ENCODE data around the gene CDHR5.
"Not testable (repeated sequence)": the region's sequence is repeated elsewhere in the genome, so short reads cannot be mapped to it uniquely, and the experiment has no call there.

Gene CDHR5

GRCh38 chr11:655036-655726 lies 30.4 kb upstream of the CDHR5 start:
- Histone ChIP-seq H3K4me2 (ENCODE audit: low read depth, low read length, poor library complexity, severe bottlenecking) (no peak overlapping the region), H3F3A (ENCODE audit: insufficient read depth) (no peaks in the 10 kb centered on the region), H3K36me3 (ENCODE audit: low read length) (no peaks in the 10 kb centered on the region), H4K20me1 (ENCODE audit: low read depth, low read length) (no peaks in the 10 kb centered on the region), H3K27me3 (ENCODE audit: low read length) (no peaks in the 10 kb centered on the region), H3K9ac (ENCODE audit: low read length) (no peak overlapping the region), H3K9me3 (ENCODE audit: insufficient read depth, low read length) (no peaks in the 10 kb centered on the region), H3K27ac (ENCODE audit: low read depth, low read length) (no peak overlapping the region), H2AFZ (ENCODE audit: low read depth, low read length, severe bottlenecking) (no peak overlapping the region), H3K9me2 (replicated peaks; ENCODE audit: insufficient read depth, low read length) (no peaks in the 10 kb centered on the region), H3K79me2 (ENCODE audit: insufficient read depth, low read length) (no peaks in the 10 kb centered on the region), H3K4me3 (ENCODE audit: insufficient read depth, low read length, poor library complexity, severe bottlenecking) (no peak overlapping the region)
- TF ChIP-seq CTCF (IDR thresholded peaks at IDR 0.05; ENCODE audit: insufficient read depth, low read length, poor library complexity, severe bottlenecking) (no peak), EZH2phosphoT487 (conservative IDR thresholded peaks at IDR 0.05; ENCODE audit: low read length) (no peak)

GRCh38 chr11:654444-654843 lies 29.7 kb upstream of the CDHR5 start:
- not testable (repeated sequence) for H3K79me2 ChIP-seq (ENCODE audit: insufficient read depth, low read length); H3K4me2 ChIP-seq (ENCODE audit: low read depth, low read length, poor library complexity, severe bottlenecking); H3K9me3 ChIP-seq (ENCODE audit: insufficient read depth, low read length); H3K9me2 ChIP-seq (replicated peaks; ENCODE audit: insufficient read depth, low read length); H2AFZ ChIP-seq (ENCODE audit: low read depth, low read length, severe bottlenecking); H4K20me1 ChIP-seq (ENCODE audit: low read depth, low read length); H3K9ac ChIP-seq (ENCODE audit: low read length); H3F3A ChIP-seq (ENCODE audit: insufficient read depth); H3K27me3 ChIP-seq (ENCODE audit: low read length); H3K4me3 ChIP-seq (ENCODE audit: insufficient read depth, low read length, poor library complexity, severe bottlenecking); H3K36me3 ChIP-seq (ENCODE audit: low read length); H3K27ac ChIP-seq (ENCODE audit: low read depth, low read length)

- H3K9me3 ChIP-seq (ENCODE audit: insufficient read depth, low read length) = no peaks in the 10 kb centered on the region
- H3K36me3 ChIP-seq (ENCODE audit: low read length) = no peaks in the 10 kb centered on the region
- H3K4me2 ChIP-seq (ENCODE audit: low read depth, low read length, poor library complexity, severe bottlenecking) = no peak overlapping the region
- H3K79me2 ChIP-seq (ENCODE audit: insufficient read depth, low read length) = no peaks in the 10 kb centered on the region
- H3K27ac ChIP-seq (ENCODE audit: low read depth, low read length) = no peak overlapping the region
- H3K4me3 ChIP-seq (ENCODE audit: insufficient read depth, low read length, poor library complexity, severe bottlenecking) = no peak overlapping the region
- H3K9me2 ChIP-seq (replicated peaks; ENCODE audit: insufficient read depth, low read length) = no peaks in the 10 kb centered on the region
- H3K9ac ChIP-seq (ENCODE audit: low read length) = no peak overlapping the region
- no peak for TF ChIP-seq CTCF (IDR thresholded peaks at IDR 0.05; ENCODE audit: insufficient read depth, low read length, poor library complexity, severe bottlenecking)
- TF ChIP-seq EZH2phosphoT487 (conservative IDR thresholded peaks at IDR 0.05; ENCODE audit: low read length) = no peak
- no peaks in the 10 kb centered on the region for H4K20me1 ChIP-seq (ENCODE audit: low read depth, low read length)
- no peaks in the 10 kb centered on the region for H3F3A ChIP-seq (ENCODE audit: insufficient read depth)
- no peak overlapping the region for H2AFZ ChIP-seq (ENCODE audit: low read depth, low read length, severe bottlenecking)
- no peaks in the 10 kb centered on the region for H3K27me3 ChIP-seq (ENCODE audit: low read length)
These were observed 29.1 kb upstream of the CDHR5 start for GRCh38 chr11:653837-654236.

GRCh38 chr11:653136-653535 lies 28.4 kb upstream of the CDHR5 start:
- not testable (repeated sequence) for H3K9me3 ChIP-seq (ENCODE audit: insufficient read depth, low read length); H2AFZ ChIP-seq (ENCODE audit: low read depth, low read length, severe bottlenecking); H3K4me2 ChIP-seq (ENCODE audit: low read depth, low read length, poor library complexity, severe bottlenecking); H3K9ac ChIP-seq (ENCODE audit: low read length); H3F3A ChIP-seq (ENCODE audit: insufficient read depth); H3K27me3 ChIP-seq (ENCODE audit: low read length); H3K9me2 ChIP-seq (replicated peaks; ENCODE audit: insufficient read depth, low read length); H3K27ac ChIP-seq (ENCODE audit: low read depth, low read length); H3K79me2 ChIP-seq (ENCODE audit: insufficient read depth, low read length); H3K4me3 ChIP-seq (ENCODE audit: insufficient read depth, low read length, poor library complexity, severe bottlenecking); H4K20me1 ChIP-seq (ENCODE audit: low read depth, low read length); H3K36me3 ChIP-seq (ENCODE audit: low read length)

All from SU-DHL-6 (cell line).